Tibial nerve (tissue), 4 donors: ENCODE measurements around the gene EXOC4.

Source experiments
- EP300 ChIP-seq, 2 donors: sonication (generic); formaldehyde crosslinking; IDR thresholded peaks; one replicate each; pipeline ENCODE4 v1.6.1; 2017; ENCODE audit warnings: antibody characterized with exemption in 2 of 2, mild to moderate bottlenecking in 1 of 2
- POLR2A ChIP-seq, 2 donors: fragments of 450-650 bp; IDR thresholded peaks; one replicate each; pipeline ENCODE4 v1.6.1; 2017; ENCODE audit warnings: antibody characterized with exemption in 2 of 2, mild to moderate bottlenecking in 2 of 2, moderate library complexity in 2 of 2
- TF ChIP-seq, protein P1 (sequence below), 5 experiments: fragments of 200-600 bp in 3 of 5; fragments of 450-650 bp in 2 of 5; sonication (generic) in 3 of 5; IDR thresholded peaks; one replicate each; pipeline ENCODE4 v1.5.1; 2016 to 2019; ENCODE audit warnings: antibody characterized with exemption in 5 of 5, mild to moderate bottlenecking in 3 of 5, moderate library complexity in 2 of 5

DNA sequence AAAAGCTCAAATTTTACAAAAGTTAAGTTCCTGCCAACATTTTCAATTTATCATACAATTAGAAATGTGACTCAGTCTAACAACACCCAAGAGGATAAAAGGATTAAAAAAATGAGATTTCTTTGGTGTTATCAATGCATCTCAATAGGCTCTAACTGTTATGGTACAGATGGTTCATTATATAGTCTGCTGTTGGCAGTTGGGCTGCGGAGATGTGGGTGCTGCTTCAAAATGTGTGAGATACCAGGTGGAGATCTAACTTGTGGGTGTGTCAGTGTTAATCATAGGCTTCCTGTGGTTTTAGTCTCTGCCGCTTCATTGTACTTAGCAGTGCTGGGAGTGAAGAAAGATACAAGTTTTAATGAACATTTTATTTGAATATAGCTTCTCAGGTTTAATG is 231.2 kb downstream of the EXOC4 start:
- no peak for TF ChIP-seq POLR2A (IDR thresholded peaks at IDR 0.05)
- TF ChIP-seq, protein P1, sequence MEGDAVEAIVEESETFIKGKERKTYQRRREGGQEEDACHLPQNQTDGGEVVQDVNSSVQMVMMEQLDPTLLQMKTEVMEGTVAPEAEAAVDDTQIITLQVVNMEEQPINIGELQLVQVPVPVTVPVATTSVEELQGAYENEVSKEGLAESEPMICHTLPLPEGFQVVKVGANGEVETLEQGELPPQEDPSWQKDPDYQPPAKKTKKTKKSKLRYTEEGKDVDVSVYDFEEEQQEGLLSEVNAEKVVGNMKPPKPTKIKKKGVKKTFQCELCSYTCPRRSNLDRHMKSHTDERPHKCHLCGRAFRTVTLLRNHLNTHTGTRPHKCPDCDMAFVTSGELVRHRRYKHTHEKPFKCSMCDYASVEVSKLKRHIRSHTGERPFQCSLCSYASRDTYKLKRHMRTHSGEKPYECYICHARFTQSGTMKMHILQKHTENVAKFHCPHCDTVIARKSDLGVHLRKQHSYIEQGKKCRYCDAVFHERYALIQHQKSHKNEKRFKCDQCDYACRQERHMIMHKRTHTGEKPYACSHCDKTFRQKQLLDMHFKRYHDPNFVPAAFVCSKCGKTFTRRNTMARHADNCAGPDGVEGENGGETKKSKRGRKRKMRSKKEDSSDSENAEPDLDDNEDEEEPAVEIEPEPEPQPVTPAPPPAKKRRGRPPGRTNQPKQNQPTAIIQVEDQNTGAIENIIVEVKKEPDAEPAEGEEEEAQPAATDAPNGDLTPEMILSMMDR (IDR thresholded peaks at IDR 0.05): no peak
- no peak for TF ChIP-seq EP300 (IDR thresholded peaks at IDR 0.05)
